ENCODE results near the gene RBM18.

The RBM18 gene

GRCh38 chr9:122222791-122223190 lies 41.8 kb downstream of the RBM18 start:
- no peak for DNase-seq

GRCh38 chr9:122221183-122221811 lies 43.3 kb downstream of the RBM18 start:
- no peak for DNase-seq

- DNase-seq: no peak
Measured at GRCh38 chr9:122220673-122221182, 43.9 kb downstream of the RBM18 start.

GRCh38 chr9:122219856-122220672 lies 44.6 kb downstream of the RBM18 start:
- DNase-seq: no peak

GRCh38 chr9:122218935-122219855 lies 45.4 kb downstream of the RBM18 start:
- DNase-seq: no peak

GRCh38 chr9:122218071-122218934 lies 46.3 kb downstream of the RBM18 start:
- no peak for DNase-seq

- no peak for DNase-seq
Measured at GRCh38 chr9:122217640-122218039, 47.0 kb downstream of the RBM18 start.

GRCh38 chr9:122216798-122217418 lies 47.7 kb downstream of the RBM18 start:
- DNase-seq: no peak

- no peak for DNase-seq
Measured at GRCh38 chr9:122216138-122216797, 48.4 kb downstream of the RBM18 start.

GRCh38 chr9:122215663-122216062 lies 49.0 kb downstream of the RBM18 start:
- no peak for DNase-seq

GRCh38 chr9:122214507-122214906 lies 50.1 kb downstream of the RBM18 start:
- no peak for DNase-seq

- DNase-seq: no peak
Measured at GRCh38 chr9:122213589-122214413, 50.8 kb downstream of the RBM18 start.

GRCh38 chr9:122213102-122213588 lies 51.5 kb downstream of the RBM18 start:
- no peak for DNase-seq

- no peak for DNase-seq
Measured at GRCh38 chr9:122212473-122213004, 52.1 kb downstream of the RBM18 start.

GRCh38 chr9:122209451-122209850 lies 55.2 kb downstream of the RBM18 start:
- DNase-seq: no peak

GRCh38 chr9:122207096-122207495 lies 57.5 kb downstream of the RBM18 start:
- DNase-seq: no peak

GRCh38 chr9:122206118-122207046 lies 58.3 kb downstream of the RBM18 start:
- DNase-seq: no peak
